22Rv1 (cell line): ENCODE results near the gene PPFIA1.

Experiments
- H3K27ac ChIP-seq: fragments of 450-650 bp; 2 replicates; pipeline ENCODE4 v1.5.1; 2017
- CTCF ChIP-seq: fragments of 450-650 bp; IDR thresholded peaks from 2 replicates; pipeline ENCODE4 v1.5.1; 2017; ENCODE audit warnings: mild to moderate bottlenecking
- ZFX ChIP-seq: fragments of 450-650 bp; IDR thresholded peaks from 2 replicates; pipeline ENCODE4 v1.6.1; 2017; ENCODE audit warnings: antibody characterized with exemption, borderline replicate concordance

The PPFIA1 gene

GRCh38 chr11:70315716-70316115 is 45.2 kb downstream of the PPFIA1 start:
- H3K27ac ChIP-seq = no peak overlapping the region
- no peak for TF ChIP-seq CTCF
- TF ChIP-seq ZFX = no peak

DNA sequence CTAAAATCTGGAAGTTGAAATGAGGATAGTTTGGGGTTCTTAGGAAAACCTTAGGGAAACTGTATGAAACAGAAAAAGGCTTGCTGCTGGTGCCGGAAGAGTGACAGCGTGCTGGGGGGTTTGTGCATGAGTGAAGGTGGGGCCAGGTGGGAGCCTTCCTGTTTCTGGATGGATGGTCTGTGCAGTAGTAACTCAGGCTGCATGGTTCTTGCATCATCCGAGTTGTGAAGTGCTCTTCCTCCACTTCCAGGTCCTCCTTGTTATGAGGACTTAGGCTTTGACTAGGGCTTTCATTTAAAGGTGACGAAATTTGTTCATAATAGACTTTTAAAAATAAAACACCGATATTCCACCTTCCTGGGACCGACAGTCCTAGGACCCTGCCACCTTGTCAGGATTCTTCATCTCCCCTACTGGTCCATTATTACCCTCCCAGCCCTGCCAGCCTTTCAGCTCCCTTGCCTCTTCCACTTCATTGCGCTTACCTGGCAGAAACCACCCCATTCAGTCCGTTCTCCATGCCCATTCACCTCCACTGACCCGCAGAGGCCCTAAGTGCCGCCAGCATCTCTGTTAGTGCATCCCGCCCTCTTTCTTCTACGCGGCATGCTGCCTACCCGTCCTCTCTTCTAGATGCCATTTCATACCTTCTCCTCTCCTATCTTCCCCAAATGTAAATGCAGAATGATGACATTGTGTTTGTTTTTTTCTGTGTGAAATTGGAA is 47.3 kb downstream of the PPFIA1 start:
- no peak overlapping the region for H3K27ac ChIP-seq
- TF ChIP-seq ZFX (no peak), CTCF (no peak)

- TF ChIP-seq CTCF (no peak), ZFX (no peak)
- H3K27ac ChIP-seq = no peak overlapping the region
Observed at GRCh38 chr11:70319396-70320076, 49.0 kb downstream of the PPFIA1 start.

- no peak for TF ChIP-seq CTCF
- TF ChIP-seq ZFX = no peak
- H3K27ac ChIP-seq = no peak overlapping the region
Observed at GRCh38 chr11:70322666-70323065, 52.2 kb downstream of the PPFIA1 start.

GRCh38 chr11:70323806-70324205 is 53.3 kb downstream of the PPFIA1 start:
- H3K27ac ChIP-seq = no peak overlapping the region
- TF ChIP-seq ZFX (no peak), CTCF (no peak)

GRCh38 chr11:70324376-70325115 is 54.1 kb downstream of the PPFIA1 start:
- no peak for TF ChIP-seq ZFX
- TF ChIP-seq CTCF = no peak
- H3K27ac ChIP-seq = no peak overlapping the region

DNA sequence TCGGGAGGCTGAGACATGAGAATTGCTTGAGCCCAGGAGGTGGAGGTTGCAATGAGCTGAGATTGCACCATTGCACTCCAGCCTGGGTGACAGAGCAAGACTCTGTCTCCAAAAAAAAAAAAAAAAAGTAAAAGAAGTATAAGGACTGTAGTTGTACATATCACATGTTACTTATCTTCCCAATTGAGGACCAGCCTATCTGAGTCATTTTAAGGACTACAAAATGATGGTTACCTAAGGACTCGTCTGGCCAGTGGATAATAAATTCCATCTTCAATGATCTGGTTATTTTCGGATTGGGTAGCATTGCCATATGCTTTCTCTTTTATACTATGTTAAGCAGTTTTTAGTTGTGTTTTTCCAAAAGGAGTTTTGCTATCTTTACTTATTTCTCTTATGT is 55.3 kb downstream of the PPFIA1 start:
- no peak overlapping the region for H3K27ac ChIP-seq
- no peak for TF ChIP-seq CTCF
